ENCODE results near the gene CCDC57.

The CCDC57 gene

DNA sequence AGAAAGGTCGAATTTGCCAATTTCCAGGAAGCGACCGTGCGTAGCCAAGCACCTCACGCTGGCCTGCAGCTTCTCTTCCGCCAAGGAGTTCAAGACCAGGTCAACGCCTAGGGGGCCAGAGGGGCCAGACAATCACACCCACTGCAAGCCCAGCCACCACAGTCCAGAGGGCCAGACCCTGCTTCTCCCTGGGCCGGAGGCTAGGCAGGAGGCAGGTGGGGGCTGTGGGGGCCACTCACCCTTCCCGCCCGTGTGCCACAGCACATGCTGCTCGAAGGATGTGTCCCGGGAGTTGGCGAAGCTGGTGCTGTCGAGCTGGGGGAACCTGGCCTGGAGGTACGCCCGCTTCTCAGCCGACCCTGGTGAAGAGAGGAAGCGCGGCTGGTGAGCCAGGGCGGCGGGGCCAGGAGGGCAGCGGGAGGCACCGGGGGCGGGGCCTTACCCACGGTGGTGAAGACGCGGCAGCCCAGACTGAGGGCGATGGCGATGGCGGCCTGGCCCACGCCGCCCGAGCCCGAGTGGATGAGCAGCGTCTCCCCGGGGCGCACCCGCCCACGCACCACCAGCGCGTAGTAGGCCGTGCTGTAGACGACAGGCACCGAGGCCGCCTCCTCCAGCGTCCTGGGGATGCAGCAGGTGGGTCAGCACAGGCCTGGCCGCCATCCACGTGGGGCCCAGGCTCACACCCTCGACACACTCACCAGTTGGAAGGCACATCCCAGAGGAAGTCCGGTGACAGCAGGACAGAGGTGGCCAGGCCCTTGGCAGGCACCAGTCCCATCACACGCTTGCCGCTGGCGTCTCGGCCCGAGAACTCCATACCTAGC lies 128.9 kb downstream of the CCDC57 start:
- TF ChIP-seq GATA2 (IDR thresholded peaks at IDR 0.05; ENCODE audit: low read depth, low read length) (no peak), GATA3 (IDR thresholded peaks at IDR 0.05; ENCODE audit: low read depth, low read length) (no peak)

DNA sequence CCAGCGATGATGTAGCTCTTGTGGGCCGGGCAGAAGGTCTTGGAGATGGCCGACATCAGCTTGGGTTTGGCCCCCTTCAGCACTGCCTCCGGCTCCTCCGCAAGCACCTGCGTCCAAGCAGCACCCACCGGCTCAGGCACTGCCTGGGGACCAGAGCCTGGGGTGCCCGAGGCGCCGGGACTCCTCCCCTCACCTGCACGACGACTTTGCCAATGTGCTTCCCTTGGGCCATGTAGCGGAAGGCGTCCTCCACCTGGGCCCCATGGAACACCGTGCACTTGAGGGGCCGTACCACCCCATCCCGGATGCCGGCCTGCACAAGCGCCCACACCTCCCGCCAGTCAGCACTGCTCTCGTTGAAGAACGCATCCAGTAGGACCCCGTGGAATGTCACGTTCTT lies 129.6 kb downstream of the CCDC57 start:
- TF ChIP-seq GATA2 (IDR thresholded peaks at IDR 0.05; ENCODE audit: low read depth, low read length) = no peak
- no peak for TF ChIP-seq GATA3 (IDR thresholded peaks at IDR 0.05; ENCODE audit: low read depth, low read length)

DNA sequence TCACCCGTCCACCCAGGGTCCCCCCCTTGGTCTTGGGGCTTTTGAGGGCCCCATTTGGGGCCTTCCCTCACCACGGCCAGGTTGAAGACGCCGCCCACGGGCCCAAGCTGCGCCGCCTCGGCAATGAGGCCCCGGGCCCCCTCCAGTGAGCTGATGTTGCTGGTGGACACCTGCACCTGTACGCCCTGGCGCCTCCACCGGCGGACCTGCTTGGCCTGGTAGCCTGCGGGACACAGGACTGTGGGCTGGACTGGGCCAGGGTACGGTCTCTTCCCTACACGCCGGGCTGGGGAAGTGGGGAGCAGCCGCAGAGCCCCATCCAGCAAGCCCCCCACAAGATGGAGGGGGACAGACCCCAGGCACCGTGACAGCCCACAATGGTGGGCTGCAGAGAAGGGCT lies 130.2 kb downstream of the CCDC57 start:
- TF ChIP-seq GATA3 (IDR thresholded peaks at IDR 0.05; ENCODE audit: low read depth, low read length) (no peak), GATA2 (IDR thresholded peaks at IDR 0.05; ENCODE audit: low read depth, low read length) (no peak)

DNA sequence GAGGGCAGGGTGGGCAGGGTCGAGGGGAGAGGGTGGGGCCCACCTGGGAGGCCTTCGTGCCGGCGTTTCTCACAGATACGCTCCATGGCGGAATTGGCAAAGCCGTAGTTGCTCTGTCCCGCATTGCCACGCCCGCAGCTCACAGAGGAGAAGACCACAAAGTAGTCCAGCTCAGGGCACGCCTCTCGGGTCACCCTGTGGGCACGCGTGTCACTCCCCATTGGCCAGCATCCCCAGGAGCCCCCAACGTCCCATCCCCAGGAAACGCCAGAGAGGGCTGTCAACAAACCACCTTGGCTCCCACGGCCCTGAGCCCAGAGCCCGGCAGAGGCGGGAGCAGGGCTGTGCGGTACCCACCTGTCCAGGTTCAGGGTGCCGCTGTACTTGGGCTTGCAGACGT lies 130.7 kb downstream of the CCDC57 start:
- TF ChIP-seq GATA2 (IDR thresholded peaks at IDR 0.05; ENCODE audit: low read depth, low read length) (no peak), GATA3 (IDR thresholded peaks at IDR 0.05; ENCODE audit: low read depth, low read length) (no peak)

DNA sequence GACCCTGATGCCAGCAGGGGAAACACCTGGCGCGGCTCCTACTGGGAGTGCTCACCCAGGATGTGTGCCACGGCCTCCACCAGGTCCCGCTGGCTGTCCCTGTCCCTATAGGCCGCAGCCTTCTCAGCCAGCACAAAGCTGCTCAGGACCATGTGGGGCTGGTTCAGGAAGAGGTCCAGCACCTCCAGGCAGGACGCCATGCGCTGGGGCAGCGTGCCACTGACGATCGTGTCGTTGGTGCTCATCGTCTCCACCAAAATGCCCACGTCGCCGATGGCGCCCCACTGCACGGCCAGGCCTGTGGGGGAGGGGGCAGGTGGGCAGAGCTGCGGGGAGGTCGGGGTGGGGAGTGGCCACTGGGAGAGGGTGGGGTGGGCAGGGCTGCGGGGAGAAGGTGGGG lies 131.1 kb downstream of the CCDC57 start:
- TF ChIP-seq GATA3 (IDR thresholded peaks at IDR 0.05; ENCODE audit: low read depth, low read length) = no peak
- no peak for TF ChIP-seq GATA2 (IDR thresholded peaks at IDR 0.05; ENCODE audit: low read depth, low read length)

DNA sequence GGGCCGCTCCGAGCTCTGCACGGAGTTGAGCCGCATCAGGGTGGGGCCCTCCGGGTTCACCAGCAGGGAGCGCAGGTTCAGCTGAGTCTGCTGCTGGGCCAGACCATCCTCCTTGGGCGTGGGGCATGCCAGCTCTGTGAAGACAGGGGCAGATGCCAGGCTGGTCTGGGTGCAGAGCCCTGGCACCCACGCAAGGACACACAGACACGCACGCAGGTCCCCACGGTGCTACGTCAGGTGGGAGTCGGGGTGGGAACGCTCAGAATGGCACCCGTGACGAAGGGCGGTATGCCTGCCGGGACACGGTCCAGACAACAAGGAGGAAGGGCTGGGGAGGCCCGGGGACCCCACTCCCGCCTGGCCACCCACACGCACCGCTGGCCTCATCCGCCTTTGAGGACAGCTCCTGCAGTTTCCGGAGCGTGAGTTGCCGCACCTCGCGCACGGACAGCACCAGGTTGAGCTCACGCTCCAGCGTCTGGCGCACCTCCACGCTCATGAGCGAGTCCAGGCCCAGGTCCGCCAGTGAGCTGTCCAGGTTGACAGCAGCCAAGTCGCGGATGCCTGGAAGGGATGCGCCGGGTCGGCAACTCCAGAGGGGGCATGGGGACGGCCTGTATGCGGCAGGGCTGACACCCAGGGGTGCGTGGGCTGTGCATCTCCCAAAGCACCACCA lies 131.7 kb downstream of the CCDC57 start:
- TF ChIP-seq GATA3 (IDR thresholded peaks at IDR 0.05; ENCODE audit: low read depth, low read length) = no peak
- no peak for TF ChIP-seq GATA2 (IDR thresholded peaks at IDR 0.05; ENCODE audit: low read depth, low read length)

DNA sequence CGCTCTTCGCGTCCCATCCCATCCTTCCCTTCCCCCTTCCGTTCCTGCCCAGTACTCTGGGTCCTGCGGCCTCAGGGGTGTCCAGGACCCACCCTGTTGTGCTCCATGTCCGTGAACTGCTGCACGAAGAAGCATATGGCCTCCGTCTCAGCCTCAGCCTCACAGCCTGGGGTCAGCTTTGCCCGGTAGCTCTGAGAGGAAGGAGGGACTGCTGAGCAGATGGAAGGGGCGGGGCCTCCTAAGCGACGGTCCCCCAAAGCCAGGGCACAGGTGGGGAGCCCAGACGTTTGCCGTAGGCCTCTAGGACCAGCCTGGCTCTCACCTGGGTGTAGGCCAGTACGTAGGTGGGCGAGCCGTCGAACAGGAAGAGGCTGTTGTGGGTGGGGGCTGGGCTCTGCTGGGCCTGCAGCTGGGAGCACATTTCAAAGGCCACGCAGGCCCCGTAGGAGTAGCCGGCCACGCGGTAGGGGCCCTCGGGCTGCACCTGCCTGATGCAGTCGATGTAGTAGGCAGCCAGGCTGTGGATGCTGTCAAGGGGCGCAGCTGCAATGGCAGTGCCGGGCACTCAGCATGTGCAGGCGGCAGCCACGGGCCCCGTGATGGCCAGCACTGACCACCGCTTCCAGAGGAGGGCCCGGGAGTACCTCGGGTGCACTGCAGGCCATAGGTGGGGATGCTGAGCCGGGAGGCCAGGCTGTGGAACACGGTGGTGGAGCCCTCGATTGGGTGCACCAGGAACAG lies 132.4 kb downstream of the CCDC57 start:
- TF ChIP-seq GATA3 (IDR thresholded peaks at IDR 0.05; ENCODE audit: low read depth, low read length) (no peak), GATA2 (IDR thresholded peaks at IDR 0.05; ENCODE audit: low read depth, low read length) (no peak)

DNA sequence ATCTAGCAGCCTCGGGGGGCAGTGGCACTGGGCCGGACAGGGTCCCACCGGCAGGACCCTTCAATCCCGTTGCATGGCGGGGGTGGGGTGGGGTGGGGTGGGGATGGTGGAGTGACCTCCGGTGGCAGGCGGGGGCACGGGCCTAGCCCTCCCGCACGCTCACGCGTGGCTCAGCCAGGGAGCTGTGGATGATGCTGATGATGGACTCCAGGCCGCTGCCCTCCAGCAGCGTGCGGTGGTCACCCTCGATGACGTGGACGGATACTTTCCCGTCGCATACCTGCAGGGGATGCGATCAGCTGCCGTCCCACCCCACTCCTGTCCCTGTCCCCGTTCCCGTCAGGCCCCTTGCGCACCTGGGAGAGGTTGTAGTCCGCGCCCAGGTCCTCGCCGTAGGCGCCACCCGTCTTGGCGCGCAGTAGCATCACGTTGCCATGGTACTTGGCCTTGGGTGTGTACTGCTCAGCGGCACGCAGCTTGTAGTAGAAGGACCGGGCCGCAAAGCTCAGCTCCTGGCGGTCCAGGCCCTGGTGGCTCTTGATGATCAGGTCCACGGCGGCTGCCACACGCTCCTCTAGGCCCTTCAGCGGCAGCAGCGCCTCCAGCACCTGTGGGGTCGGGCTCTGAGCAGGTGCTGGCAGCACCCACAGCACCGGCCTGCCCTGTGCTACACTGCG lies 133.5 kb downstream of the CCDC57 start:
- TF ChIP-seq GATA2 (IDR thresholded peaks at IDR 0.05; ENCODE audit: low read depth, low read length) (no peak), GATA3 (IDR thresholded peaks at IDR 0.05; ENCODE audit: low read depth, low read length) (no peak)

DNA sequence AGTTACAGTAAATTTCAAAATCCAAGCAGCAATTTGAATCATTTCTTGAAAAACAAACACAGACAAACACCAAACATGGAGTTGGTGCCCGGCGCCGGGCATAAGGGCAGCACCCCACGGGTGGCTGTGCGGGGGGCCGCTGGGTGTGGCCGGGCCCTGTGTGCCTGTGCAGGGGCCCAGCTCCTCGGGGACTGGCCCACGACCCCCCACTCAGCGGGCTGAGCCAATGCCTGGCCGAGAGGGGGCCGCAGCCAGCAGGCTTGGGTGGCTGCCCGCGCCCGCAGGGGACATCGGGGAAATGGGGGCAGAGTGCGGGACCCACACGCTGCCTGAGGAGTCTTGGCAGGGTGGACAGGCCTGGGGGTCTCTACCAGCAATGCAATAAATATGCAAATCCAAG lies 134.2 kb downstream of the CCDC57 start:
- TF ChIP-seq GATA2 (IDR thresholded peaks at IDR 0.05; ENCODE audit: low read depth, low read length) = no peak
- TF ChIP-seq GATA3 (IDR thresholded peaks at IDR 0.05; ENCODE audit: low read depth, low read length) = no peak

DNA sequence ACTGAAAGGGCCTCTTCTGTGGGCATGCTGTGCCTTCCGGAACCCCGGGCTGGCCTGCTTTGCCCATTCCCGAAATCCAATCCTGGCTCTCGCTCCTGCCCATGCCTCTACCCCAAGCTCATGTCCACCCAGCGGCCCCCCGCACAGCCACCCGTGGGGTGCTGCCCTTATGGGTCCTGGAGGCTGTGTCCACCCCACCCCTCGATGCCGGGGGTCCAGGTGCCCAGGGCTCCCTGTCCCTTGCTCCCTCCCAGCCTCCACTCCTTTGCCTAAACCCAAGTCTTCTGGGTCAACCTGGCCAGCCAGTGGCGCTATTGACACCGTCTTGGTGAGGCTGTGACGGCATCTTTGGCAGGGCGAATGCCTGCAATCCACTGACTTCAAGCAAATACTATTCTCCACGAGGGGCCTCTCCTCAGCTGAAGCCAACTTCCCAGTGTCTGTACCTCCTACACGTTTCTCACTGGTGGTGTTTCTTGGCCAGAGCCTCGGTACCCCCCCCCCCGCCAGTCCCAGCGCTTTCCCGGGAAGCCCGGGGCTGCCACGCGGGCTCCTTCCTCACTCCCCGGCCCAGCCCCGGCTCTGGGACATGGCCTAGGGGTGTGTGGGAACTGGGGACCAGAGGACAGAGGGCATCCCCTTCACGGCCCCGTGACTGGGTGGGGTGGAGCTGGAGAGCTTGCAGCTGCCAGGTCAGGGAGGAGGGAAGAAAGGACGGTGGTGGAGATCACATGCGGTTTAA lies 134.9 kb downstream of the CCDC57 start:
- TF ChIP-seq GATA3 (IDR thresholded peaks at IDR 0.05; ENCODE audit: low read depth, low read length) (no peak), GATA2 (IDR thresholded peaks at IDR 0.05; ENCODE audit: low read depth, low read length) (no peak)

DNA sequence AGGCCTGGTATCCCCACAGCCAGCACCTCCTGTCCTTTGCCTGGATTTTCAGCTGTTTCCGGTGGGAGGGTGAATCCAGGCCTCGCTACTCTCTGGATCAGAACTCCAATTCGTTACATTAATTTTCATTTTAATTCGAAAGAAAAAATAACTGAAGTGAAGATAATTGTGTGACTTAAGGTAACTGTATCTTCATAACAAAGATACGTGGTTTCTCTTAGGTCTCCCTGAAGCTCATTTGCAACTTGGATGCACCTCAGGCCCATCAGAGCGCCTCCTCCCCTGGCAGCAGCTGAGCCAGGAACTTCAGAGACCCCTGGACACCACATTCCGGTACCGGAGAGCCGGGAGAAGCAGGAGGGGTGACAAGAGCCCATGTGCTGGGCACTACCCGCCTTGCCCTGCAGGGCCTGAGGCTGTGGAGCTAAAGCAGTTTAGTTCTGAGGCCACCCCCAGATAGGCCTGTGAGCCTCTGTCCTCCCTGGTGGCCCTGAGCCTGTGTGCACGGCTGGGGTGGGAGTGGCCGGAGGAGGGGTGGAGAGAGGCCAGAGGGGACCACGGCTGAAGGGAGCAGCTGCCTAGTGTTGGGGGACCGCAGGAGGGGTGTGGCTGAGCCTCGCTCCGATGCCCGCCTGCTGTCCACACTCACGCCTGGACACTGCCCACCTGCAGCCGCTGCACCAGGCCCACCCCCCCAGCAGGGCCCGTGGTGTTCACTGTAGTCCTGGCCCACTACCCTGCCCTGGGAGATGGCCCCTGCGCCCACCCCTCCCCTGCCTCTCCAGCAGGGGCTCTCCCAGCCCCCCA lies 135.7 kb downstream of the CCDC57 start:
- TF ChIP-seq GATA2 (IDR thresholded peaks at IDR 0.05; ENCODE audit: low read depth, low read length) (no peak), GATA3 (IDR thresholded peaks at IDR 0.05; ENCODE audit: low read depth, low read length) (no peak)

DNA sequence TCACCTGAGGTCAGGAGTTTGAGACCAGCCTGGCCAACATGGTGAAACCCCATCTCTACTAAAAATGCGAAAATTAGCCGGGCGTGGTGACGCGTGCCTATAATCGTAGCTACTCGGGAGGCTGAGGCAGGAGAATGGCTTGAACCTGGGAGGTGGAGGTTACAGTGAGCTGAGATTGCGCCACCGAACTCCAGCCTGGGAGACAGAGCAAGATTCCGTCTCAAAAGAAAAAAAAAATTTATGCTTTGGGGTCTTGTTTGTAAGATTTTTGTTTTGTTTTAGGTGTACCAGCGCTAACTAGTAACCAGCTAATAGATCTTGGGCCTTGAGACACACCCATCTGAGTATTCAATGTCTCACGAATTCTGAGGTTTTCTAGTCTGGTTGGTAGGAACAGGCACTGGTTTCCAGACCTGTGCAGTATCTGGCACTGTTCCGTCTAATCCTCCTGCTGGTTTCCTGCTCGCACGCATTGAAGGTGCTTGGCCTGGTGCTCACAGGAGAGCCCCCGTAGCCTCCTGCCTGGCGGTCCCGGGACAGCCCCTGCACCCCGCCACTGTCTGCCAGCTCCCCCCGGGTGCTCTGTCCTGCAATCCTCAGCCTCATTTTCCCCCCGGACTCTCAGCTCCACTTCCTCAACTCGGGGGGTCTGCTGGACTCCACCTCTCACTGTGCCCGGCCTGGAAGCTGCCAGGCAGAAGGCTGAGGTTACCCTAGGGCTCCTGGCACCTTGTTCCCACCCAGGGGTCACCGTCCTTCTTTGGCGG lies 136.4 kb downstream of the CCDC57 start:
- no peak for TF ChIP-seq GATA3 (IDR thresholded peaks at IDR 0.05; ENCODE audit: low read depth, low read length)
- TF ChIP-seq GATA2 (IDR thresholded peaks at IDR 0.05; ENCODE audit: low read depth, low read length) = no peak
